GM18951 (cell line): ENCODE measurements around the gene STAB1.

Experiments
- POLR2A ChIP-seq: IDR thresholded peaks from 4 replicates; pipeline ENCODE4 v1.6.1; 2011; ENCODE audit warnings: mild to moderate bottlenecking; ENCODE audit not compliant: insufficient read length, insufficient read depth; ENCODE audit errors: extremely low read depth
- in situ Hi-C: fragments of 300-500 bp; cut with MboI; formaldehyde crosslinking; loops from one replicate; pipeline ENCODE4 v1.12.0; 2022; ENCODE audit warnings: low sequenced_read_pairs, mixed read lengths, inconsistent platforms; ENCODE audit not compliant: unreplicated experiment

The STAB1 gene

GRCh38 chr3:52561028-52561747 is 66.0 kb downstream of the STAB1 start:
- in situ Hi-C loops = no loop called here
- no peak for TF ChIP-seq POLR2A

- no peak for TF ChIP-seq POLR2A
- in situ Hi-C loops = no loop called here
These were observed 68.8 kb downstream of the STAB1 start for GRCh38 chr3:52563984-52564383.

- no peak for TF ChIP-seq POLR2A
- in situ Hi-C loops = no loop called here
These were observed 72.9 kb downstream of the STAB1 start for GRCh38 chr3:52568069-52568468.

GRCh38 chr3:52570076-52570475 is 74.9 kb downstream of the STAB1 start:
- in situ Hi-C loops = no loop called here
- no peak for TF ChIP-seq POLR2A

DNA sequence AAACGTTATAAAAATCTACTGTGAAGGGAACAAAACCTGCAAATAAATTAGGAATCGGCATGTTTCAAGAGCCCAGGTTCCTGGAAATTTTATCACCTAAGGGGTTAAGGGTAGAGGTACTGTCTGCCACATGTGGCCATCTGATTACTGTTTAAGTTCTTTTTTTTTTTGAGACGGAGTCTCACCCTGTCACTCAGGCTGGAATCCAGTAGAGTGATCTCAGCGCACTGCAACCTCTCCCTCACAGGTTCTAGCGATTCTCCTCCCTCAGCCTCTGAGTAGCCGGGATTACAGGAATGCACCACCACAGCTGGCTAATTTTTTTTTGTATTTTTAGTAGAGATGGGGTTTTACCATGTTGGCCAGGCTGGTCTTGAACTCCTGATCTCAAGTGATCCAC is 77.1 kb downstream of the STAB1 start:
- in situ Hi-C loops = no loop called here
- no peak for TF ChIP-seq POLR2A
